Heart left ventricle (tissue), 13 donors: ENCODE results near the gene WNT9A.

Source experiments
- POLR2A ChIP-seq, 2 donors: fragments of 450-650 bp; IDR thresholded peaks; one replicate each; pipeline ENCODE4 v1.6.1; 2017; ENCODE audit warnings: antibody characterized with exemption in 2 of 2, mild to moderate bottlenecking in 2 of 2, moderate library complexity in 2 of 2
- TF ChIP-seq, protein P1 (sequence below), 12 donors: fragments of 200-600 bp; sonication (generic) in 4 of 12; IDR thresholded peaks; one replicate each; pipeline versions ENCODE4 v1.5.0 to v1.8.0; 2018 to 2022; ENCODE audit warnings: antibody characterized with exemption in 12 of 12, mild to moderate bottlenecking in 5 of 12
- donor health status: ischemic (EF 13 %, LVEDD 7.1; RV severe dilation, severe dysfunction).
- donor health status: DM: no; HTN: yes; CAD: no.
- donor health status: DM: no; HTN: no; CAD: no.
- donor health status: ischemic (EF 25% LVEDD 6.9; RV normal size, moderate dysfunction).
- donor health status: ischemic (EF 25% LVEDD 5.7; RV mildly dilated, moderate dysfunction).
- donor health status: ischemic (EF 35%, LVEDD 5.7; RV mildly dilated, moderate dysfunction).
- donor health status: nonischemic (EF 11% LVEDD 7.7; RV severe dilation, severe dysfunction).
- donor health status: DM: yes; HTN: yes; CAD: no.
- donor health status: PGD.
- donor health status: ischemic (EF 29% LVEDD 5.4; RV normal size, mild dysfunction).
- donor health status: nonischemic (EF 23%, LVEDD 6.1; RV moderate dilation, normal function).

DNA sequence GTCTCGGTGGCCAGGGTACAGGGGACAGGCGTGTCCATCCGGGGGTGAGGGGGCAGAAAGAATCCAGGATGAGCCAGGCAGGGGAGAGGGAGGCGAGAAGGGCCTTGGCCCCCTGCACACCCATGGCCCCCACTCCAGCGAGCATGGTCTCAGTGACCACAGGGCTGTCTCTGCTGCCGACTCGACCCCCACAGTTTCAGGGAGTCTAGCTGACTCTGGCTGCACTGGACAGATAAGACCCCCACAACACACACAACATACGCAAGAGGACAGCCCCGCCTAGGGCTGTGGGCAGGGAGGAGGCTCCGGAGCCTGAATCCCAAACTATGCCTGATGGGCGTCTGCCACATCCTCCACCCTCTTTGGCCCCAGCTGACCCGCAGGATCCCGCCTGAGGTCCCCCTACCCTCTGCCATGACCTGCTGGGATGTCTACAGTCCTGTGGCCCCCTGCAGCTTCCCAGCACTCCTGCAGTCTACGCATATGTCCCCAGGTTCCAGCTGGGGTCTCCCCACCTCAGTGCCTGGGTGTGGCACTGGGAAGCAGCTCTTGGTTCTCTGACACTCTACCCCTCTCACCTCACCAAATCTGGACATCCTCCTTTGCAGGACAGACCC is 22.0 kb downstream of the WNT9A start:
- TF ChIP-seq, protein P1, sequence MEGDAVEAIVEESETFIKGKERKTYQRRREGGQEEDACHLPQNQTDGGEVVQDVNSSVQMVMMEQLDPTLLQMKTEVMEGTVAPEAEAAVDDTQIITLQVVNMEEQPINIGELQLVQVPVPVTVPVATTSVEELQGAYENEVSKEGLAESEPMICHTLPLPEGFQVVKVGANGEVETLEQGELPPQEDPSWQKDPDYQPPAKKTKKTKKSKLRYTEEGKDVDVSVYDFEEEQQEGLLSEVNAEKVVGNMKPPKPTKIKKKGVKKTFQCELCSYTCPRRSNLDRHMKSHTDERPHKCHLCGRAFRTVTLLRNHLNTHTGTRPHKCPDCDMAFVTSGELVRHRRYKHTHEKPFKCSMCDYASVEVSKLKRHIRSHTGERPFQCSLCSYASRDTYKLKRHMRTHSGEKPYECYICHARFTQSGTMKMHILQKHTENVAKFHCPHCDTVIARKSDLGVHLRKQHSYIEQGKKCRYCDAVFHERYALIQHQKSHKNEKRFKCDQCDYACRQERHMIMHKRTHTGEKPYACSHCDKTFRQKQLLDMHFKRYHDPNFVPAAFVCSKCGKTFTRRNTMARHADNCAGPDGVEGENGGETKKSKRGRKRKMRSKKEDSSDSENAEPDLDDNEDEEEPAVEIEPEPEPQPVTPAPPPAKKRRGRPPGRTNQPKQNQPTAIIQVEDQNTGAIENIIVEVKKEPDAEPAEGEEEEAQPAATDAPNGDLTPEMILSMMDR (IDR thresholded peaks at IDR 0.05): no peak
- TF ChIP-seq POLR2A (IDR thresholded peaks at IDR 0.05): no peak
